ENCODE data around the gene PSMC5.

PSMC5 gene

GRCh38 chr17:63823659-63824331 lies 3.4 kb upstream of the PSMC5 start:
- no peaks in the 10 kb centered on the region for H3K27me3 ChIP-seq (ENCODE audit: control insufficient read depth, insufficient read depth, low read length)
- H3K4me3 ChIP-seq (ENCODE audit: low read length) = no peak overlapping the region
- H3K36me3 ChIP-seq (ENCODE audit: control insufficient read depth, insufficient read depth, low read length) = peaks cover 42% of the 10 kb centered on the region
- H3K4me1 ChIP-seq (ENCODE audit: control insufficient read depth, insufficient read depth, low read length) = peaks cover 23% of the 10 kb centered on the region
- H3K9ac ChIP-seq (ENCODE audit: low read length) = no peak overlapping the region
- no peaks in the 10 kb centered on the region for H3K9me3 ChIP-seq (ENCODE audit: control insufficient read depth, low read length)

- H3K36me3 ChIP-seq (ENCODE audit: control insufficient read depth, insufficient read depth, low read length) = peaks cover 38% of the 10 kb centered on the region
- no peaks in the 10 kb centered on the region for H3K9me3 ChIP-seq (ENCODE audit: control insufficient read depth, low read length)
- H3K27me3 ChIP-seq (ENCODE audit: control insufficient read depth, insufficient read depth, low read length) = no peaks in the 10 kb centered on the region
- no peak overlapping the region for H3K4me3 ChIP-seq (ENCODE audit: low read length)
- peaks cover 24% of the 10 kb centered on the region for H3K4me1 ChIP-seq (ENCODE audit: control insufficient read depth, insufficient read depth, low read length)
- H3K9ac ChIP-seq (ENCODE audit: low read length) = no peak overlapping the region
Measured at GRCh38 chr17:63824362-63824761, 2.9 kb upstream of the PSMC5 start.

- peak overlapping the region; percentile 85 for H3K9ac ChIP-seq (ENCODE audit: low read length)
- no peaks in the 10 kb centered on the region for H3K9me3 ChIP-seq (ENCODE audit: control insufficient read depth, low read length)
- H3K4me1 ChIP-seq (ENCODE audit: control insufficient read depth, insufficient read depth, low read length) = peaks cover 19% of the 10 kb centered on the region
- H3K4me3 ChIP-seq (ENCODE audit: low read length) = peak overlapping the region; percentile 90
- H3K27me3 ChIP-seq (ENCODE audit: control insufficient read depth, insufficient read depth, low read length) = no peaks in the 10 kb centered on the region
- peaks cover 24% of the 10 kb centered on the region for H3K36me3 ChIP-seq (ENCODE audit: control insufficient read depth, insufficient read depth, low read length)
Measured at GRCh38 chr17:63826468-63827001, 696 bp upstream of the PSMC5 start.

DNA sequence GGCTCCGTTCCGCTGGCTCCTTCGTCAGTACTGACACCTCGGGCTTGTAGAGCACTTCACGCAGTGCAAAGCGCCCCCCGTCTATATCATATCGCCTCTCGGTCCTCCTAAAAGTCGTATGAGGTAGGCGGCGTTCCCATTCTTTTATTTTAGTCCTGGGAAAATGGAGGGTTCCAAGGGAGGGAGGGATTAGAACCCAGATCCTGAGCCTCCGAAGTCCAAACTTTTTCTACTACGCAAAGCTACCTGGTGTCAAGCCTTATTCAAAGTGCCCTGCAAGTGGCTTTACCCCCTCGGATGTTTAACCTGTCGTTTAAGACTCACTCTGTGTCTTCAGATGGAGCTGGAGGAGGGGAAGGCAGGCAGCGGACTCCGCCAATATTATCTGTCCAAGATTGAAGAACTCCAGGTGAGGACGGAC lies 580 bp downstream of the PSMC5 start:
- Histone ChIP-seq H3K4me3 (ENCODE audit: low read length) (peak overlapping the region; percentile 90), H3K36me3 (ENCODE audit: control insufficient read depth, insufficient read depth, low read length) (peaks cover 24% of the 10 kb centered on the region), H3K9me3 (ENCODE audit: control insufficient read depth, low read length) (no peaks in the 10 kb centered on the region), H3K27me3 (ENCODE audit: control insufficient read depth, insufficient read depth, low read length) (no peaks in the 10 kb centered on the region), H3K9ac (ENCODE audit: low read length) (peak overlapping the region; percentile 85), H3K4me1 (ENCODE audit: control insufficient read depth, insufficient read depth, low read length) (peaks cover 19% of the 10 kb centered on the region)

DNA sequence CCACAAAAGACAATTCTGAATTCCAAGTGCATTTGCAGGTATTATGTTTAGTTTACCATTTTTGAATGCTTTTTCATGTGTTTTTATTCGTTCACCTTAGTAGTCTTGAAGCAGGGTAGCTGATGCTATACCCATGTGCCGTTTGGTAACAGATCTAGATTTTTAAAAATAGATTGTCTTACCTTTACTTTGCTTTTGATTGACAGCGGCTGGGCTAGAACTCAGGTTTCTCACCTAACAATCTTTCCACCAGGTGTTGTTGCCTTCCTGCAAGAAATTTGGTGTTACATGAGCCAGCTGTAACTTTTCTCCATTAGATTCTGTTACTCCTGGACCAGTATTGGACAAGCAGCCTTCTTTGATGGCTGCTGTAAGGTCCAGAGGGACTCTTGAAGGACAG lies 1.7 kb downstream of the PSMC5 start:
- no peaks in the 10 kb centered on the region for H3K9me3 ChIP-seq (ENCODE audit: control insufficient read depth, low read length)
- H3K4me1 ChIP-seq (ENCODE audit: control insufficient read depth, insufficient read depth, low read length) = peaks cover 19% of the 10 kb centered on the region
- H3K9ac ChIP-seq (ENCODE audit: low read length) = no peak overlapping the region
- H3K4me3 ChIP-seq (ENCODE audit: low read length) = no peak overlapping the region
- H3K36me3 ChIP-seq (ENCODE audit: control insufficient read depth, insufficient read depth, low read length) = peaks cover 32% of the 10 kb centered on the region
- H3K27me3 ChIP-seq (ENCODE audit: control insufficient read depth, insufficient read depth, low read length) = no peaks in the 10 kb centered on the region

DNA sequence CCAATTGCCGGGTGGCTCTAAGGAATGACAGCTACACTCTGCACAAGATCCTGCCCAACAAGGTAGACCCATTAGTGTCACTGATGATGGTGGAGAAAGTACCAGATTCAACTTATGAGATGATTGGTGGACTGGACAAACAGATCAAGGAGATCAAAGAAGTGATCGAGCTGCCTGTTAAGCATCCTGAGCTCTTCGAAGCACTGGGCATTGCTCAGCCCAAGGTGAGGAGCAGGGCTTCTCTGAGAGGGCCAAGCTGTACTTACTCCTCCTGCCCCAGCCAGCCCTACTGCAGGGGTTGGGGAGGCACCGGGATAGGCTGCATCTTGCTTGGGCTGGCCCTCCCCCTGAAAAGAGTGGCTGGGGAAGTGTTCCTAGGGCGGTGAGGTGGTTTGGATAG lies 3.0 kb downstream of the PSMC5 start:
- Histone ChIP-seq H3K4me1 (ENCODE audit: control insufficient read depth, insufficient read depth, low read length) (peaks cover 19% of the 10 kb centered on the region), H3K36me3 (ENCODE audit: control insufficient read depth, insufficient read depth, low read length) (peaks cover 25% of the 10 kb centered on the region), H3K27me3 (ENCODE audit: control insufficient read depth, insufficient read depth, low read length) (no peaks in the 10 kb centered on the region), H3K9me3 (ENCODE audit: control insufficient read depth, low read length) (no peaks in the 10 kb centered on the region), H3K9ac (ENCODE audit: low read length) (no peak overlapping the region), H3K4me3 (ENCODE audit: low read length) (no peak overlapping the region)

DNA sequence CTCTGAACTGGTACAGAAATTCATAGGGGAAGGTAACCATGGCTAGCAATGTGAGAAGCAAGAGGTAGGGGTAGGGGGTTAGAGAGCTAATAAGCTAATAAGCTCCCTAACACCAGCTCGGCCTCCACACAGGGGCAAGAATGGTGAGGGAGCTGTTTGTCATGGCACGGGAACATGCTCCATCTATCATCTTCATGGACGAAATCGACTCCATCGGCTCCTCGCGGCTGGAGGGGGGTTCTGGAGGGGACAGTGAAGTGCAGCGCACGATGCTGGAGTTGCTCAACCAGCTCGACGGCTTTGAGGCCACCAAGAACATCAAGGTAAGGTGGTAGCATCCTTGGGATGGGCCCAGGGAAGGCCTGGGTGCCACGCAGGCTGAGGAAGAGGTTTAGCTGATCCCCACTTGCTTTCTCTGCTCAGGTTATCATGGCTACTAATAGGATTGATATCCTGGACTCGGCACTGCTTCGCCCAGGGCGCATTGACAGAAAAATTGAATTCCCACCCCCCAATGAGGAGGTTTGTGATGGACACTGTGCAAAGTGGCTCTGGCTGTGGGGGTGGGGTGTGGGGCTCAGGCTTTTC lies 3.8 kb downstream of the PSMC5 start:
- peaks cover 25% of the 10 kb centered on the region for H3K36me3 ChIP-seq (ENCODE audit: control insufficient read depth, insufficient read depth, low read length)

GRCh38 chr17:63831505-63831904 lies 4.3 kb downstream of the PSMC5 start:
- peaks cover 10% of the 10 kb centered on the region for H3K4me1 ChIP-seq (ENCODE audit: control insufficient read depth, insufficient read depth, low read length)

More for the DNA sequence above, 3.8 kb downstream of the PSMC5 start:
- Histone ChIP-seq H3K4me3 (ENCODE audit: low read length) (no peak overlapping the region), H3K9me3 (ENCODE audit: control insufficient read depth, low read length) (no peaks in the 10 kb centered on the region), H3K27me3 (ENCODE audit: control insufficient read depth, insufficient read depth, low read length) (no peaks in the 10 kb centered on the region), H3K4me1 (ENCODE audit: control insufficient read depth, insufficient read depth, low read length) (peaks cover 13% of the 10 kb centered on the region), H3K9ac (ENCODE audit: low read length) (no peak overlapping the region)

GRCh38 chr17:63832014-63832413 lies 4.8 kb downstream of the PSMC5 start:
- Histone ChIP-seq H3K4me1 (ENCODE audit: control insufficient read depth, insufficient read depth, low read length) (peaks cover 10% of the 10 kb centered on the region), H3K9me3 (ENCODE audit: control insufficient read depth, low read length) (no peaks in the 10 kb centered on the region), H3K36me3 (ENCODE audit: control insufficient read depth, insufficient read depth, low read length) (peaks cover 25% of the 10 kb centered on the region), H3K27me3 (ENCODE audit: control insufficient read depth, insufficient read depth, low read length) (no peaks in the 10 kb centered on the region), H3K9ac (ENCODE audit: low read length) (no peak overlapping the region), H3K4me3 (ENCODE audit: low read length) (no peak overlapping the region)

More at GRCh38 chr17:63831505-63831904, 4.3 kb downstream of the PSMC5 start:
- Histone ChIP-seq H3K9me3 (ENCODE audit: control insufficient read depth, low read length) (no peaks in the 10 kb centered on the region), H3K36me3 (ENCODE audit: control insufficient read depth, insufficient read depth, low read length) (peaks cover 25% of the 10 kb centered on the region), H3K4me3 (ENCODE audit: low read length) (no peak overlapping the region), H3K27me3 (ENCODE audit: control insufficient read depth, insufficient read depth, low read length) (no peaks in the 10 kb centered on the region), H3K9ac (ENCODE audit: low read length) (no peak overlapping the region)

DNA sequence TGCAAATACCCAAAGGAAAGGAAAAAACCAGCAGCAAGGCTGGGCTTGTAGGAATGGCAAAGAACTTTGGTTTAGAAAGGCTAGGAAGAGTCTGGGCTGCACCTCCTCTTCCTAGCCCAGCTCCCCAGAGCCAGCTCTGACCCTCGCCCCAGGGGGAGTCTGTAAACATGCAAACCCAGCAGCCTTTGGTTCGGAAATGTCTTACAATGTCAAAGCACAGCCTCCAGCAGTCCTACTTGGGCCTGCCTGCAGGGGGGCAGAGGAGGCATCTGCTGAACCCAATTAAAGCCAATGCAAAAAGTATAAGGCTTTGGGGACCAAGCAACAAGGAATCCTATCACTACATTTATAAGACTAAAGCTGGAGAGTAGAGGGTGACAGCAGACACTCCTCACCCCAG lies 5.2 kb downstream of the PSMC5 start:
- Histone ChIP-seq H3K9me3 (ENCODE audit: control insufficient read depth, low read length) (no peaks in the 10 kb centered on the region), H3K36me3 (ENCODE audit: control insufficient read depth, insufficient read depth, low read length) (peaks cover 25% of the 10 kb centered on the region), H3K9ac (ENCODE audit: low read length) (no peak overlapping the region), H3K4me1 (ENCODE audit: control insufficient read depth, insufficient read depth, low read length) (peaks cover 10% of the 10 kb centered on the region), H3K4me3 (ENCODE audit: low read length) (no peak overlapping the region), H3K27me3 (ENCODE audit: control insufficient read depth, insufficient read depth, low read length) (no peaks in the 10 kb centered on the region)

DNA sequence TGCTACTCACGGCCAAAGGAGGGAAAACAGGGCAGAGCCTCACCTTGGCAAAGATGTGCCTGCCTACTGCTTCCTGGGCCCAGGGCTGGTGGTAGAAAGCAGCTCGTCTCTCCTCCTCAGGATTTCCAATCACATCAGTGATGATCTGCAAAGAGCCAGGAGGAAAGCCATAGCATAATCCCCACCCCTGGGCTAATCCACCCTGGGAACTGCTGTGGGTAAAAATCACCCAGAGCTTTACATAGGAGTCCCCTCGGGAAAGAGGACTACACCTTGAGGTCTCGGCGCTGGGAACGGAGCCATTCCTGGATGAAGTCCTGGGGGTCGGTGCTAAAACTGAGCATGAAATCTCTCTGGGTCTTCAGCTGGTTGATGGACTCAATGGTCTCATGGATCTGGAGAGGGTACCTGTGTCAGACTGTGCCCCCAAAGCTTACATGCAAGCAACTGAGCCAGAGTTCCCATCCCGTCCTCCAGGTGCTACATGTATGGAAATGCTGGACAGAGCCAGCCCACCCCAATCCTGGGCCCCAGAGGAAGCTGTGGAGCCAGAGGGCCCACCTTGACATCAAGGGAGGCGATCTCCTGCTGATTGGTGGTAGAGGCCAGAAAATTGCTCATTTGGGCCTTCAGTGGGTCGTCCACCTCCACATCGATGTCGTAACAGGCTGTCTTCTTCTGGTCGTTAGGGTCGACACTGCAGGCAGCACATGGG lies 6.0 kb downstream of the PSMC5 start:
- Histone ChIP-seq H3K9ac (ENCODE audit: low read length) (no peak overlapping the region), H3K9me3 (ENCODE audit: control insufficient read depth, low read length) (no peaks in the 10 kb centered on the region), H3K4me3 (ENCODE audit: low read length) (no peak overlapping the region), H3K4me1 (ENCODE audit: control insufficient read depth, insufficient read depth, low read length) (peaks cover 11% of the 10 kb centered on the region), H3K36me3 (ENCODE audit: control insufficient read depth, insufficient read depth, low read length) (peaks cover 25% of the 10 kb centered on the region), H3K27me3 (ENCODE audit: control insufficient read depth, insufficient read depth, low read length) (no peaks in the 10 kb centered on the region)

GRCh38 chr17:63833741-63834373 lies 6.6 kb downstream of the PSMC5 start:
- Histone ChIP-seq H3K4me3 (ENCODE audit: low read length) (no peak overlapping the region), H3K9me3 (ENCODE audit: control insufficient read depth, low read length) (no peaks in the 10 kb centered on the region), H3K27me3 (ENCODE audit: control insufficient read depth, insufficient read depth, low read length) (no peaks in the 10 kb centered on the region), H3K36me3 (ENCODE audit: control insufficient read depth, insufficient read depth, low read length) (peaks cover 25% of the 10 kb centered on the region), H3K4me1 (ENCODE audit: control insufficient read depth, insufficient read depth, low read length) (peaks cover 11% of the 10 kb centered on the region), H3K9ac (ENCODE audit: low read length) (no peak overlapping the region)
